ENCODE measurements around the gene EIF5B. TPM values are rescaled to one million over a fixed set of nuclear protein-coding genes. Genes with fewer than 3 reads are reported as not detected.

Gene EIF5B
- total RNA-seq, 4 donors from 2014 or later: 25.4 to 30.7 (median 29.0) TPM

- 65 to 86% methylated on average over 4 of the region's 4 CpGs for WGBS, 2 donors
- intact Hi-C loops (cut with DNase I; ENCODE audit: low total_unique reads): no loop called here
- H3K4me3 ChIP-seq (ENCODE audit: low read depth, poor library complexity, severe bottlenecking): no peak overlapping the region
- no peak for DNase-seq (ENCODE audit: low spot score in 2 of 2)
- TF ChIP-seq CTCF (IDR thresholded peaks at IDR 0.05) (no peak), POLR2A (IDR thresholded peaks at IDR 0.05) (no peak)
Measured at GRCh38 chr2:99445065-99445464, 107.9 kb downstream of the EIF5B start.

- intact Hi-C loops (cut with DNase I; ENCODE audit: low total_unique reads): no loop called here
- no peak overlapping the region for H3K4me3 ChIP-seq (ENCODE audit: low read depth, poor library complexity, severe bottlenecking)
- WGBS, 2 donors: 36 to 44% methylated on average over 2 of the region's 2 CpGs
- no peak for TF ChIP-seq POLR2A (IDR thresholded peaks at IDR 0.05)
- TF ChIP-seq CTCF (IDR thresholded peaks at IDR 0.05): no peak
- no peak for DNase-seq (ENCODE audit: low spot score in 2 of 2)
Measured at GRCh38 chr2:99448556-99448955, 111.4 kb downstream of the EIF5B start.

- H3K4me3 ChIP-seq (ENCODE audit: low read depth, poor library complexity, severe bottlenecking): no peak overlapping the region
- intact Hi-C loops (cut with DNase I; ENCODE audit: low total_unique reads): no loop called here
- WGBS, 2 donors: 88 to 96% methylated on average over 1 of the region's 1 CpG
- no peak for TF ChIP-seq CTCF (IDR thresholded peaks at IDR 0.05)
- no peak for TF ChIP-seq POLR2A (IDR thresholded peaks at IDR 0.05)
- DNase-seq (ENCODE audit: low spot score in 2 of 2): no peak
Measured at GRCh38 chr2:99450199-99450598, 113.0 kb downstream of the EIF5B start.

Other genes starting within 250 kb of the EIF5B start
- gene C2orf15, start 195.7 kb upstream of the EIF5B start, total RNA-seq: 1 to 10 TPM; 1.2 to 4.2 (median 2.7) TPM
- 10 to 100 TPM in 2 of 4 donors, 1 to 10 TPM in 2; 7.0 to 12.6 (median 10.8) TPM for gene TSGA10, start 182.4 kb upstream of the EIF5B start, total RNA-seq
- gene LIPT1, start 182.4 kb upstream of the EIF5B start, total RNA-seq: 1 to 10 TPM; 3.3 to 9.8 (median 5.7) TPM
- 10 to 100 TPM; 14.5 to 32.4 (median 25.4) TPM for gene MITD1, start 156.3 kb upstream of the EIF5B start, total RNA-seq
- 10 to 100 TPM; 26.6 to 33.0 (median 30.0) TPM for gene MRPL30, start 156.2 kb upstream of the EIF5B start, total RNA-seq
- gene LYG2, start 81.7 kb upstream of the EIF5B start, total RNA-seq: 1 to 10 TPM in 1 of 4 donors, not detected in 3; 9.6 TPM
- 1 to 10 TPM in 1 of 4 donors, under 1 TPM in 1, not detected in 2; 0.97 to 1.7 TPM for gene LYG1, start 36.2 kb upstream of the EIF5B start, total RNA-seq
- 10 to 100 TPM; 22.8 to 36.5 (median 33.1) TPM for gene TXNDC9, start 1.1 kb upstream of the EIF5B start, total RNA-seq
- gene REV1, start 152.6 kb downstream of the EIF5B start, total RNA-seq: 10 to 100 TPM; 37.3 to 71.0 (median 48.5) TPM

Measured in lower leg skin (tissue), 4 donors.